Measurements from ENCODE around the gene CNGA2. TPM values are rescaled to one million over a fixed set of nuclear protein-coding genes. Genes with fewer than 3 reads are reported as not detected.
A peak's percentile ranks its signal among the peaks of the same experiment; 100 is the strongest.

The CNGA2 gene
- total RNA-seq, 1 donor from 2014 or later, result not detected

DNA sequence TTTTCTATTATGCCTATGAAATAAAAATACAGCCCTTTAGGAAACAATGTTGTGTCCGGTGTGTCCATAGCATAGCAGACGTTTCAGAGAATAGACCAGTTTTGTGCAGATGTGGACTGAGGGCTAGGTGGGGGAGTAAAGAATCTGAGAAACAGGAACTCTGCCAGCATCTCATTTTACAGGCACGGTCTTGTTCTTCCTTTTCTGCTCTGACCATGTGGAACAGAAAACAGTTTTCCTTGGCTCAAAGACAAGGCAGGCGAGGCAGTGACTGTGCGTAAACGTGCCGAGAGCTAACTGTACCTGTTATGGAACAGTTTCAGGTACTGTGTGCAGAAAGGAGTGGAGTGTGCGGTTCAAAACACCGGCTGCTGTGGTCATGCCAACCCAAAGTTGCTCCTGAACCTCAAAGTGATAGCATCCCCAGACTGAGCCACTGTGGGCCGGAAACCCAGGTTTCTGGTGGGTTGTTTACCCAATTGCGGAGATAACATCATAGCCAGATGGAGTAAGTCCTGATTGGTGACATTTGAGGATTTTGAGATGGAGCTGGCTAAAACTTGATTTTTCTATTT, 20.2 kb downstream of the CNGA2 start:
- no peaks in the 10 kb centered on the region for H3K27me3 Mint-ChIP-seq
- DNase-seq (ENCODE audit: extremely low spot score, unreplicated experiment), result no peak
- no peak for TF ChIP-seq CTCF (conservative IDR thresholded peaks at IDR 0.05)
- H3K9me3 Mint-ChIP-seq, result no peaks in the 10 kb centered on the region
- no peaks in the 10 kb centered on the region for H3K36me3 Mint-ChIP-seq
- no peak overlapping the region for H3K4me3 Mint-ChIP-seq
- H3K27ac Mint-ChIP-seq, result no peak overlapping the region
- no peaks in the 10 kb centered on the region for H3K4me1 Mint-ChIP-seq (ENCODE audit: unreplicated experiment)

GRCh38 chrX:151759041-151759708, 24.6 kb downstream of the CNGA2 start:
- Mint-ChIP-seq H3K9me3 (no peaks in the 10 kb centered on the region), H3K36me3 (no peaks in the 10 kb centered on the region), H3K27ac (no peak overlapping the region), H3K4me3 (no peak overlapping the region), H3K27me3 (no peaks in the 10 kb centered on the region), H3K4me1 (ENCODE audit: unreplicated experiment) (no peaks in the 10 kb centered on the region)
- DNase-seq (ENCODE audit: extremely low spot score, unreplicated experiment), result no peak
- no peak for TF ChIP-seq CTCF (conservative IDR thresholded peaks at IDR 0.05)

- no peaks in the 10 kb centered on the region for H3K9me3 Mint-ChIP-seq
- TF ChIP-seq CTCF (conservative IDR thresholded peaks at IDR 0.05), result no peak
- H3K4me1 Mint-ChIP-seq (ENCODE audit: unreplicated experiment), result no peaks in the 10 kb centered on the region
- DNase-seq (ENCODE audit: extremely low spot score, unreplicated experiment), result peak; percentile 15
- no peaks in the 10 kb centered on the region for H3K36me3 Mint-ChIP-seq
- no peaks in the 10 kb centered on the region for H3K27me3 Mint-ChIP-seq
- no peak overlapping the region for H3K27ac Mint-ChIP-seq
- H3K4me3 Mint-ChIP-seq, result no peak overlapping the region
These were observed 28.3 kb downstream of the CNGA2 start for GRCh38 chrX:151762802-151763201.

DNA sequence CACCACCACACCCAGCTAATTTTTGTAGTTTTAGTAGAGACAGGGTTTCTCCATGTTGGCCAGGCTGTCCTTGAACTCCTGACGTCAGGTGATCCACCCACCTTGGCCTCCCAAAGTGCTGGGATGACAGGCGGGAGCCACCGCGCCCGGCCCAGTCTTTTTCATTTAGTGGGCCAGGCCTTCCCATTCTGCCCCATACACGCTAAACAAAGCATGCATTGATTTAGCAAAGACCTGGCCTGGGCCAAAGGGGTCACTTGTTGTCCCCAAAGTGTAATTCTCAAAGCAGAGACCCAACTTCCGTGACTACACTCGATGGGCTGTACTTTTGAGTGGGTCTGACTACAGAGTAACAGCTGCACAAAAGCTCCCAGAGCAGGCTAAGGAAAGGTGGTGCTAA, 29.2 kb downstream of the CNGA2 start:
- Mint-ChIP-seq H3K4me1 (ENCODE audit: unreplicated experiment) (no peaks in the 10 kb centered on the region), H3K9me3 (no peaks in the 10 kb centered on the region), H3K27me3 (no peaks in the 10 kb centered on the region), H3K36me3 (no peaks in the 10 kb centered on the region), H3K4me3 (no peak overlapping the region), H3K27ac (no peak overlapping the region)
- no peak for TF ChIP-seq CTCF (conservative IDR thresholded peaks at IDR 0.05)
- peak; percentile 48 for DNase-seq (ENCODE audit: extremely low spot score, unreplicated experiment)

- no peaks in the 10 kb centered on the region for H3K36me3 Mint-ChIP-seq
- no peaks in the 10 kb centered on the region for H3K27me3 Mint-ChIP-seq
- no peak for TF ChIP-seq CTCF (conservative IDR thresholded peaks at IDR 0.05)
- H3K4me1 Mint-ChIP-seq (ENCODE audit: unreplicated experiment), result no peaks in the 10 kb centered on the region
- H3K9me3 Mint-ChIP-seq, result no peaks in the 10 kb centered on the region
- DNase-seq (ENCODE audit: extremely low spot score, unreplicated experiment), result peak; percentile 13
- H3K27ac Mint-ChIP-seq, result no peak overlapping the region
- no peak overlapping the region for H3K4me3 Mint-ChIP-seq
These were observed 30.5 kb downstream of the CNGA2 start for GRCh38 chrX:151765026-151765425.

All from type B pancreatic cell (in vitro differentiated cells).